SU-DHL-6 (cell line): Measurements from ENCODE around the gene C2CD3.

Experiments used
- H2AFZ ChIP-seq: fragments of 200-600 bp; sonication (generic); 2 replicates; pipeline ENCODE4 v1.6.1; 2014; ENCODE audit warnings: low read depth, mild to moderate bottlenecking, moderate library complexity, mixed read lengths, antibody characterized with exemption, low read length; ENCODE audit not compliant: severe bottlenecking
- H3F3A ChIP-seq: fragments of 200-600 bp; shearing (Covaris generic); 2 replicates; pipeline ENCODE4 v1.6.0; 2016; ENCODE audit warnings: antibody characterized with exemption, mild to moderate bottlenecking; ENCODE audit not compliant: insufficient read depth
- H3K27ac ChIP-seq: fragments of 200-600 bp; sonication (generic); 2 replicates; pipeline ENCODE4 v1.5.1; 2016; ENCODE audit warnings: low read depth, mild to moderate bottlenecking, low read length, moderate library complexity, mixed read lengths
- H3K27me3 ChIP-seq: fragments of 200-600 bp; sonication (generic), shearing (Covaris generic); 2 replicates; pipeline ENCODE4 v1.6.0; 2014; ENCODE audit warnings: mild to moderate bottlenecking, low read length
- H3K36me3 ChIP-seq: fragments of 200-600 bp; sonication (generic); 2 replicates; pipeline ENCODE4 v1.6.1; 2014; ENCODE audit warnings: mild to moderate bottlenecking, low read length, mixed read lengths
- H3K4me2 ChIP-seq: fragments of 300-600, 200-600 bp; shearing (Covaris generic), sonication (generic); 2 replicates; pipeline ENCODE4 v1.6.0; 2014; ENCODE audit warnings: low read length, low read depth, mild to moderate bottlenecking; ENCODE audit not compliant: poor library complexity, severe bottlenecking
- H3K4me3 ChIP-seq: fragments of 200-600 bp; sonication (generic); 2 replicates; pipeline ENCODE4 v1.5.1; 2014; ENCODE audit warnings: antibody characterized with exemption, low read length, mild to moderate bottlenecking, mixed read lengths; ENCODE audit not compliant: insufficient read depth, poor library complexity, severe bottlenecking
- H3K79me2 ChIP-seq: fragments of 200-600 bp; sonication (generic); 2 replicates; pipeline ENCODE4 v1.6.1; 2014; ENCODE audit warnings: mild to moderate bottlenecking, low read length, moderate library complexity; ENCODE audit not compliant: insufficient read depth
- H3K9ac ChIP-seq: fragments of 200-600 bp; sonication (generic); 2 replicates; pipeline ENCODE4 v1.7.0; 2014; ENCODE audit warnings: mild to moderate bottlenecking, low read length
- H3K9me2 ChIP-seq: fragments of 200-600 bp; sonication (generic); replicated peaks from 2 replicates; pipeline ENCODE4 v1.6.1; 2014; ENCODE audit warnings: low read length; ENCODE audit not compliant: insufficient read depth
- H3K9me3 ChIP-seq: fragments of 200-600 bp; sonication (generic); 2 replicates; pipeline ENCODE4 v1.6.1; 2014; ENCODE audit warnings: low read length, mixed read lengths; ENCODE audit not compliant: insufficient read depth
- H4K20me1 ChIP-seq: fragments of 200-600 bp; sonication (generic); 2 replicates; pipeline ENCODE4 v1.6.1; 2014; ENCODE audit warnings: low read depth, mild to moderate bottlenecking, antibody characterized with exemption, low read length, moderate library complexity, mixed read lengths
- CTCF ChIP-seq: fragments of 200-600 bp; sonication (generic); IDR thresholded peaks from one replicate; pipeline ENCODE4 v1.5.1; 2017; ENCODE audit warnings: antibody characterized with exemption, mild to moderate bottlenecking, low read length, moderate library complexity; ENCODE audit not compliant: insufficient read depth, poor library complexity, severe bottlenecking
- EZH2phosphoT487 ChIP-seq: fragments of 200-600 bp; sonication (generic), shearing (Covaris generic); conservative IDR thresholded peaks from 2 replicates; pipeline ENCODE4 v1.6.1; 2018; ENCODE audit warnings: mild to moderate bottlenecking, antibody characterized with exemption, low read length, moderate library complexity, mixed read lengths

The C2CD3 gene

GRCh38 chr11:73968356-73968966, 202.3 kb downstream of the C2CD3 start:
- no peaks in the 10 kb centered on the region for H3K9me2 ChIP-seq
- no peaks in the 10 kb centered on the region for H3K9me3 ChIP-seq
- peaks cover 7% of the 10 kb centered on the region; the same call in 1 of the 2 replicates for H3F3A ChIP-seq
- H3K4me2 ChIP-seq, result no peak overlapping the region
- H3K79me2 ChIP-seq, result no peaks in the 10 kb centered on the region
- no peaks in the 10 kb centered on the region for H4K20me1 ChIP-seq
- no peak overlapping the region for H3K9ac ChIP-seq
- H2AFZ ChIP-seq, result no peak overlapping the region
- H3K27ac ChIP-seq, result no peak overlapping the region
- H3K4me3 ChIP-seq, result no peak overlapping the region
- no peak for TF ChIP-seq CTCF
- TF ChIP-seq EZH2phosphoT487, result no peak
- H3K36me3 ChIP-seq, result no peaks in the 10 kb centered on the region
- no peaks in the 10 kb centered on the region for H3K27me3 ChIP-seq

- H3K4me2 ChIP-seq, result no peak overlapping the region
- H3F3A ChIP-seq, result no peaks in the 10 kb centered on the region
- H3K27ac ChIP-seq, result no peak overlapping the region
- TF ChIP-seq EZH2phosphoT487, result no peak
- no peak for TF ChIP-seq CTCF
- no peaks in the 10 kb centered on the region for H4K20me1 ChIP-seq
- H3K79me2 ChIP-seq, result no peaks in the 10 kb centered on the region
- no peaks in the 10 kb centered on the region for H3K27me3 ChIP-seq
- no peak overlapping the region for H3K4me3 ChIP-seq
- no peaks in the 10 kb centered on the region for H3K9me2 ChIP-seq
- H3K36me3 ChIP-seq, result no peaks in the 10 kb centered on the region
- no peak overlapping the region for H3K9ac ChIP-seq
- H3K9me3 ChIP-seq, result no peaks in the 10 kb centered on the region
- no peak overlapping the region for H2AFZ ChIP-seq
Observed at GRCh38 chr11:73965764-73966121, 205.1 kb downstream of the C2CD3 start.

GRCh38 chr11:73965076-73965763, 205.6 kb downstream of the C2CD3 start:
- Histone ChIP-seq H3K4me3 (no peak overlapping the region), H2AFZ (no peak overlapping the region)

More at GRCh38 chr11:73965076-73965763, 205.6 kb downstream of the C2CD3 start:
- H3K9ac ChIP-seq, result no peak overlapping the region
- no peaks in the 10 kb centered on the region for H3K36me3 ChIP-seq
- H4K20me1 ChIP-seq, result no peaks in the 10 kb centered on the region
- H3K4me2 ChIP-seq, result no peak overlapping the region
- no peaks in the 10 kb centered on the region for H3K79me2 ChIP-seq
- H3K27ac ChIP-seq, result no peak overlapping the region
- no peaks in the 10 kb centered on the region for H3K9me3 ChIP-seq
- TF ChIP-seq CTCF (no peak), EZH2phosphoT487 (no peak)
- no peaks in the 10 kb centered on the region for H3K27me3 ChIP-seq
- no peaks in the 10 kb centered on the region for H3F3A ChIP-seq
- no peaks in the 10 kb centered on the region for H3K9me2 ChIP-seq
